HG03060 (cell line): ENCODE results near the gene ANKRD30B.
"Not testable (repeated sequence)": the region's sequence is repeated elsewhere in the genome, so short reads cannot be mapped to it uniquely, and the experiment has no call there.

ENCODE experiments used
- ATAC-seq: cut with Tn5 transposase; IDR thresholded peaks from one replicate; pipeline ENCODE4 v1.9.1; 2021; ENCODE audit warnings: low read depth, moderate number of reproducible peaks; ENCODE audit not compliant: unreplicated experiment

Gene ANKRD30B

GRCh38 chr18:14747513-14748474, at the start of gene ANKRD30B:
ANKRD30B (plus strand) TSS chr18:14748172; CDS start chr18:14748420, 248 bp downstream.
- ATAC-seq, result no peak

GRCh38 chr18:14701286-14702040, 46.5 kb upstream of the ANKRD30B start:
- ATAC-seq, result not testable (repeated sequence)

- not testable (repeated sequence) for ATAC-seq
These were observed 38.2 kb upstream of the ANKRD30B start for GRCh38 chr18:14709761-14710160.

GRCh38 chr18:14721569-14721968, 26.4 kb upstream of the ANKRD30B start:
- ATAC-seq, result not testable (repeated sequence)

- ATAC-seq, result not testable (repeated sequence)
These were observed 8.9 kb upstream of the ANKRD30B start for GRCh38 chr18:14739056-14739455.

- no peak for ATAC-seq
These were observed 1.1 kb upstream of the ANKRD30B start for GRCh38 chr18:14746897-14747296.

GRCh38 chr18:14748496-14748895, 524 bp downstream of the ANKRD30B start:
- ATAC-seq, result no peak

GRCh38 chr18:14763566-14763965, 15.6 kb downstream of the ANKRD30B start:
- ATAC-seq, result not testable (repeated sequence)

- no peak for ATAC-seq
These were observed 19.5 kb downstream of the ANKRD30B start for GRCh38 chr18:14767474-14767873.

GRCh38 chr18:14768241-14768640, 20.3 kb downstream of the ANKRD30B start:
- ATAC-seq, result no peak

- ATAC-seq, result no peak
These were observed 21.4 kb downstream of the ANKRD30B start for GRCh38 chr18:14769381-14769780.

GRCh38 chr18:14776801-14777200, 28.8 kb downstream of the ANKRD30B start:
- no peak for ATAC-seq

- no peak for ATAC-seq
These were observed 33.7 kb downstream of the ANKRD30B start for GRCh38 chr18:14781671-14782070.

- no peak for ATAC-seq
These were observed 36.2 kb downstream of the ANKRD30B start for GRCh38 chr18:14784133-14784532.

GRCh38 chr18:14796876-14797275, 48.9 kb downstream of the ANKRD30B start:
- not testable (repeated sequence) for ATAC-seq

GRCh38 chr18:14797969-14798764, 50.2 kb downstream of the ANKRD30B start:
- not testable (repeated sequence) for ATAC-seq

- not testable (repeated sequence) for ATAC-seq
These were observed 63.1 kb downstream of the ANKRD30B start for GRCh38 chr18:14811081-14811480.

- ATAC-seq, result not testable (repeated sequence)
These were observed 79.1 kb downstream of the ANKRD30B start for GRCh38 chr18:14826972-14827632.

GRCh38 chr18:14841607-14842006, 93.6 kb downstream of the ANKRD30B start:
- not testable (repeated sequence) for ATAC-seq

GRCh38 chr18:14851533-14851932, 103.6 kb downstream of the ANKRD30B start:
- ATAC-seq, result not testable (repeated sequence)
